Transverse colon (tissue), 4 donors: ENCODE measurements around the gene CIPC. TPM values are rescaled to one million over a fixed set of nuclear protein-coding genes. Genes with fewer than 3 reads are reported as not detected.

Experiments
- DNase-seq: peaks from one replicate; pipeline ENCODE4 v3.0.0-alpha.2; 2019
- H3K27ac ChIP-seq, 4 donors: fragments of 200-600 bp; sonication (generic); 2 replicates each; pipeline ENCODE4 v1.5.1; 2016 to 2018; ENCODE audit warnings: inconsistent platforms in 4 of 4
- H3K27me3 ChIP-seq: fragments of 200-600 bp; sonication (generic); 2 replicates; pipeline ENCODE4 v1.5.1; 2017; ENCODE audit warnings: inconsistent platforms
- H3K36me3 ChIP-seq, 4 donors: fragments of 200-600 bp; sonication (generic); 2 replicates each; pipeline ENCODE4 v1.5.1; 2017 to 2019; ENCODE audit warnings: inconsistent platforms in 4 of 4
- H3K4me1 ChIP-seq, 4 donors: fragments of 200-600 bp; sonication (generic); 2 replicates each; pipeline ENCODE4 v1.5.1; 2017 to 2020; ENCODE audit warnings: inconsistent platforms in 4 of 4
- H3K4me3 ChIP-seq, 4 donors: fragments of 200-600 bp; sonication (generic); 1 replicate in 1 of 4; 2 replicates in 3 of 4; pipeline versions ENCODE4 v1.5.1 to v1.6.1; 2017 to 2019; ENCODE audit warnings: inconsistent platforms in 4 of 4
- H3K9me3 ChIP-seq, 2 donors: fragments of 200-600 bp; sonication (generic); 2 replicates each; pipeline ENCODE4 v1.5.1; 2017 to 2019; ENCODE audit warnings: inconsistent platforms in 2 of 2
- CTCF ChIP-seq, 5 experiments: fragments of 200-600 bp in 3 of 5; fragments of 450-650 bp in 2 of 5; sonication (generic) in 3 of 5; IDR thresholded peaks; 1 replicate in 2 of 5; 2 replicates in 3 of 5; pipeline ENCODE4 v1.5.1; 2016 to 2017; ENCODE audit warnings: antibody characterized with exemption in 5 of 5, inconsistent platforms in 3 of 5, mild to moderate bottlenecking in 2 of 5, moderate library complexity in 1 of 5
- EP300 ChIP-seq: sonication (generic); formaldehyde crosslinking; IDR thresholded peaks from one replicate; pipeline ENCODE4 v1.6.1; 2017; ENCODE audit warnings: antibody characterized with exemption, low read depth
- POLR2A ChIP-seq: fragments of 450-650 bp; IDR thresholded peaks from one replicate; pipeline ENCODE4 v1.6.1; 2016; ENCODE audit warnings: antibody characterized with exemption, mild to moderate bottlenecking, moderate library complexity
- POLR2AphosphoS5 ChIP-seq, 3 donors: sonication (generic); formaldehyde crosslinking; IDR thresholded peaks; one replicate each; pipeline ENCODE4 v1.6.1; 2016; ENCODE audit warnings: antibody characterized with exemption in 3 of 3
- WGBS, 2 donors: methylation state at CpG; one replicate each; pipeline ENCODE4 v1.1.5; 2018; ENCODE audit warnings: low coverage in 1 of 2; 5-methylcytosine and 5-hydroxymethylcytosine counted together
- in situ Hi-C, 4 donors: fragments of 200-750 bp; cut with MboI; loops; one replicate each; pipeline versions ENCODE4 v1.15.0 to v1.15.1; 2017; ENCODE audit warnings: low sequenced_read_pairs in 3 of 4, low pct_ligation_motif_present in 1 of 4, low pct_unique_long_range_greater_than_20kb in 1 of 4
- intact Hi-C: fragments of 100-400 bp; cut with DNase I; formaldehyde crosslinking; loops from one replicate; pipeline ENCODE4 v1.15.1; 2023; ENCODE audit warnings: low total_unique reads
- total RNA-seq, 4 donors: library from RNA; depleted of rRNA; stranded (reverse); fragments of >200 nt; gene quantifications; one replicate each; pipeline ENCODE4 v1.1.0, GENCODE V29; 2016

Gene CIPC
- total RNA-seq, 4 donors from 2014 or later: 30.8 to 97.1 (median 67.8) TPM

- in situ Hi-C loops: no loop called here
- Histone ChIP-seq H3K27me3 (peaks cover 14% of the 10 kb centered on the region), H3K4me3 (peak overlapping the region in 1 of 4 donors; percentile 59), H3K27ac (peak overlapping the region; percentile 75 to 84 (median 81)), H3K4me1 (peaks cover 28 to 57% (median 39%) of the 10 kb centered on the region in 4 donors), H3K9me3 (no peaks in the 10 kb centered on the region), H3K36me3 (no peaks in the 10 kb centered on the region)
- intact Hi-C loops: no loop called here
- WGBS, 2 donors: 40 to 53% methylated on average over 3 to 9 of the region's 9 CpGs
- DNase-seq: peak; percentile 95
- TF ChIP-seq POLR2AphosphoS5 (IDR thresholded peaks at IDR 0.05) (peak; percentile 15 to 87 (median 53)), POLR2A (peak; percentile 54), CTCF (IDR thresholded peaks at IDR 0.05) (no peak), EP300 (peak; percentile 68)
Measured at GRCh38 chr14:77123381-77124325, 25.6 kb downstream of the CIPC start.

GRCh38 chr14:77124345-77125280 is 26.6 kb downstream of the CIPC start:
- H3K9me3 ChIP-seq: no peaks in the 10 kb centered on the region
- H3K27me3 ChIP-seq: peaks cover 14% of the 10 kb centered on the region
- 7 to 23% methylated on average over 7 to 62 of the region's 73 CpGs for WGBS, 2 donors
- intact Hi-C loops: no loop called here
- H3K36me3 ChIP-seq: no peaks in the 10 kb centered on the region
- TF ChIP-seq POLR2A: no peak
- TF ChIP-seq EP300: no peak
- TF ChIP-seq CTCF (IDR thresholded peaks at IDR 0.05): peak; percentile 25 to 65 (median 58)
- peak in 1 of 3 donors; percentile 30 for TF ChIP-seq POLR2AphosphoS5 (IDR thresholded peaks at IDR 0.05)
- H3K27ac ChIP-seq: peak overlapping the region; percentile 66 to 84 (median 77)
- peaks cover 28 to 57% (median 39%) of the 10 kb centered on the region in 4 donors for H3K4me1 ChIP-seq
- peak overlapping the region; percentile 25 to 59 (median 40) for H3K4me3 ChIP-seq
- DNase-seq: peak; percentile 67
- in situ Hi-C loops: loop anchor here in 1 of 4 donors (25.0 kb wide), 1 partner anchor 188 kb away; the partner anchor contains the start of genes GSTZ1 and POMT2

GRCh38 chr14:77125281-77125801 is 27.3 kb downstream of the CIPC start:
- in situ Hi-C loops (loop anchor here in 1 of 4 donors (25.0 kb wide), 1 partner anchor 187 kb away; the partner anchor contains the start of genes GSTZ1 and POMT2), intact Hi-C loops (no loop called here)
- Histone ChIP-seq H3K4me1 (peaks cover 28 to 50% (median 39%) of the 10 kb centered on the region in 4 donors), H3K27ac (no peak overlapping the region), H3K27me3 (peaks cover 14% of the 10 kb centered on the region), H3K4me3 (peak overlapping the region; percentile 25 to 59 (median 40)), H3K9me3 (no peaks in the 10 kb centered on the region), H3K36me3 (no peaks in the 10 kb centered on the region)
- TF ChIP-seq CTCF (IDR thresholded peaks at IDR 0.05): no peak
- TF ChIP-seq POLR2AphosphoS5 (IDR thresholded peaks at IDR 0.05): no peak
- TF ChIP-seq POLR2A: no peak
- TF ChIP-seq EP300: no peak
- DNase-seq: no peak
- WGBS, 2 donors: 19% methylated on average over 30 of the region's 30 CpGs; no CpG with 5 or more reads in 1 of the 2 donors
